HG02623 (cell line): ENCODE data around the gene CDH23.

Source experiments
- ATAC-seq: cut with Tn5 transposase; IDR thresholded peaks from one replicate; pipeline ENCODE4 v1.9.1; 2021; ENCODE audit warnings: moderate library complexity; ENCODE audit not compliant: unreplicated experiment

Gene CDH23

GRCh38 chr10:71615538-71616329 is 219.0 kb downstream of the CDH23 start:
- no peak for ATAC-seq

GRCh38 chr10:71616817-71617654 is 220.3 kb downstream of the CDH23 start:
- ATAC-seq, result no peak

DNA sequence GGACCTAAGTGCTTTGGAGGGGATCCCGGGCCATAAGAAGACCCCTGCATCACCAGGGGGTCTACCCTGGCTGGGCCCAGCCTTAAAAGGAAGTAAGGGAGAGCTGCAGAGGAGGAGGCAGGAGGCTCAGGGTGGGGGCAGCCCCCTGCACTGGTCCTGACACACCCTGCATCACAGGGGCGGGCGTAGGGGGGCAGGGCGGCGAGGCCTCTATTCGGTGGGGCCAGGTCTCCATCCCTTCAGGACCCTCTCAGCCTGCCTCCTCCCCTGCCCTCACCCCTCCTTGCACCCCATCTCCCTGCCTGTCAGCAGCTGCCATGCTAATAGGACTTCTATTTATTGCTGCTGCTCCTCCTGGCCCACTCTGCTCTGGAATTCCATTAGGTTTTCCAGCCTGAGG is 221.5 kb downstream of the CDH23 start:
- ATAC-seq, result no peak

GRCh38 chr10:71618598-71618997 is 221.9 kb downstream of the CDH23 start:
- no peak for ATAC-seq

DNA sequence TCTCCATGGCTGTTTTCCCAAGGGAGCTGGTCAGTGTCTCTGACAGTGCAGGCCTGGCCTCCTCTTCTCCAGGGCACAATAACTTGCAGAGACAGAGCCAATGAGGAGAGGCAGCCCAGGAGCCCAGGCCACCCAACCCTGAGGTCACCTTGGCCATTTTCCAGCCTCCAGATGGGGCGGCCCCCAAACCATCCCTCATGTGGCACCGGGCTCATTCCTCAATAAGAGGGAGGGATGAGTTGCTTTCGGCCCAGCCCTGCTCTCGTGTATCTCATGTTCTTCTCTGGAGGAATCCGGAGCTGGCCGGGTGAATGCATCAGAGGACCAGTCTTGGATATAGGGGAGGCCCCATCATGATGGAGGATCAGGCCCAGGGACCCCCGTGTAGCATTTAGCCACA is 223.9 kb downstream of the CDH23 start:
- ATAC-seq, result no peak

GRCh38 chr10:71621231-71622153 is 224.8 kb downstream of the CDH23 start:
- no peak for ATAC-seq

GRCh38 chr10:71622154-71622526 is 225.4 kb downstream of the CDH23 start:
- ATAC-seq, result no peak

- ATAC-seq, result no peak
Observed at GRCh38 chr10:71622616-71623015, 225.9 kb downstream of the CDH23 start.

- ATAC-seq, result no peak
Observed at GRCh38 chr10:71623098-71623985, 226.6 kb downstream of the CDH23 start.

- no peak for ATAC-seq
Observed at GRCh38 chr10:71623986-71624291, 227.2 kb downstream of the CDH23 start.

DNA sequence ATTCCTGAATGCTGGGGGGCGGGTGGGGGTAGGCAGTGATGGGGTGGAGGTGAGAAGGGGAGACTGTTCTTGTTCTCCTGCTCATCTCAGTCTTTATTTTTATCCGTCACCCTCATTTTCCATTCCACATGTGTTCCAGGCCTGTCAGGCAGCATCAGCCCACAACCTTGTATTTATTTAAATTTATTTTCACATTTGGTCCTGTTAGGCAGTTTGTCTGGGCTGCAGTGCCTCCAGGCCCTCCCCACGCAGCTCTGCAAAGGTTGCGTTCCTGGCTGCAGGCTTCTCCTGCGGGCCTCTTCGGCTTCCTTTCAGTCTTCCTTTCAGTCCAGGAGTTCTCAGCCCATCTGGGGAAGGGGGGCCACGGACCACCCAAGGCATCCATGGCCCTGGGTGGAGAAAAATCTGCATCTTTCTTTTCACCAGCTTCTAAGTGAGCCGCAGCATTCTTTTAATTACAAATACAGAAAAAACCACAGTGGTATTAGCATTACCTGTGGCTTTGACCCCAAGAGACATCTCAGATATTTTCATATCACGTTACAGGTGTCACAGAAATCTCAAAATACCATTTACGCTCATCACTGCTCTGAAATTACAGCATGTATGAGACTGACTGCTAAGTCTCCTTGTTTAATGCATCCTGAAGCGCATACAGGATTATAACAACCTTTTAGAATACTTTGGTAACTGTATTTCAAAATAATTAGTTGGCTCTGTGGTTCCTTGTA is 228.9 kb downstream of the CDH23 start:
- no peak for ATAC-seq

GRCh38 chr10:71627230-71627939 is 230.7 kb downstream of the CDH23 start:
- ATAC-seq, result no peak

- no peak for ATAC-seq
Observed at GRCh38 chr10:71627956-71628355, 231.2 kb downstream of the CDH23 start.

GRCh38 chr10:71629131-71629530 is 232.4 kb downstream of the CDH23 start:
- no peak for ATAC-seq

GRCh38 chr10:71630168-71630567 is 233.4 kb downstream of the CDH23 start:
- ATAC-seq, result no peak

GRCh38 chr10:71631007-71631861 is 234.5 kb downstream of the CDH23 start:
- no peak for ATAC-seq

- ATAC-seq, result no peak
Observed at GRCh38 chr10:71632200-71632820, 235.6 kb downstream of the CDH23 start.
